Nephron (organoid): ENCODE data around the gene TRIO.

Experiments used
- H3K27ac Mint-ChIP-seq, 3 experiments: 2 replicates each; pipeline ENCODE4 v1.8.0; 2020; ENCODE audit warnings: mixed read lengths in 3 of 3, mild to moderate bottlenecking in 2 of 3, moderate library complexity in 1 of 3
- H3K27me3 Mint-ChIP-seq: 2 replicates; pipeline ENCODE4 v1.8.0; 2021; ENCODE audit warnings: low read depth, mild to moderate bottlenecking, moderate library complexity, mixed read lengths
- H3K36me3 Mint-ChIP-seq: 2 replicates; pipeline ENCODE4 v1.8.0; 2020; ENCODE audit warnings: low read depth, mixed read lengths
- H3K4me1 Mint-ChIP-seq: 2 replicates; pipeline ENCODE4 v1.8.0; 2020; ENCODE audit warnings: mixed read lengths
- H3K4me3 Mint-ChIP-seq, 3 experiments: 2 replicates each; pipeline ENCODE4 v1.8.0; 2020; ENCODE audit warnings: mild to moderate bottlenecking in 3 of 3, mixed read lengths in 3 of 3, moderate library complexity in 2 of 3
- H3K9me3 Mint-ChIP-seq: 2 replicates; pipeline ENCODE4 v1.8.0; 2020; ENCODE audit warnings: mixed read lengths
- TF ChIP-seq, protein P1 (sequence below), 3 experiments: fragments of 200-600 bp; sonication (generic); IDR thresholded peaks; one replicate each; pipeline ENCODE4 v1.5.0; 2021; ENCODE audit warnings: antibody characterized with exemption in 3 of 3; ENCODE audit not compliant: unreplicated experiment in 3 of 3

Gene TRIO

GRCh38 chr5:14168144-14168792 is 25.1 kb downstream of the TRIO start:
- H3K4me1 Mint-ChIP-seq: peaks cover 69% of the 10 kb centered on the region
- peaks cover 7% of the 10 kb centered on the region for H3K9me3 Mint-ChIP-seq
- H3K4me3 Mint-ChIP-seq: no peak overlapping the region
- peak overlapping the region in 2 of 3 experiments; percentile 7 to 64 for H3K27ac Mint-ChIP-seq
- TF ChIP-seq, protein P1, sequence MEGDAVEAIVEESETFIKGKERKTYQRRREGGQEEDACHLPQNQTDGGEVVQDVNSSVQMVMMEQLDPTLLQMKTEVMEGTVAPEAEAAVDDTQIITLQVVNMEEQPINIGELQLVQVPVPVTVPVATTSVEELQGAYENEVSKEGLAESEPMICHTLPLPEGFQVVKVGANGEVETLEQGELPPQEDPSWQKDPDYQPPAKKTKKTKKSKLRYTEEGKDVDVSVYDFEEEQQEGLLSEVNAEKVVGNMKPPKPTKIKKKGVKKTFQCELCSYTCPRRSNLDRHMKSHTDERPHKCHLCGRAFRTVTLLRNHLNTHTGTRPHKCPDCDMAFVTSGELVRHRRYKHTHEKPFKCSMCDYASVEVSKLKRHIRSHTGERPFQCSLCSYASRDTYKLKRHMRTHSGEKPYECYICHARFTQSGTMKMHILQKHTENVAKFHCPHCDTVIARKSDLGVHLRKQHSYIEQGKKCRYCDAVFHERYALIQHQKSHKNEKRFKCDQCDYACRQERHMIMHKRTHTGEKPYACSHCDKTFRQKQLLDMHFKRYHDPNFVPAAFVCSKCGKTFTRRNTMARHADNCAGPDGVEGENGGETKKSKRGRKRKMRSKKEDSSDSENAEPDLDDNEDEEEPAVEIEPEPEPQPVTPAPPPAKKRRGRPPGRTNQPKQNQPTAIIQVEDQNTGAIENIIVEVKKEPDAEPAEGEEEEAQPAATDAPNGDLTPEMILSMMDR (IDR thresholded peaks at IDR 0.05; ENCODE audit: unreplicated experiment in 3 of 3): no peak
- H3K36me3 Mint-ChIP-seq: peaks cover 28% of the 10 kb centered on the region
- no peaks in the 10 kb centered on the region for H3K27me3 Mint-ChIP-seq

GRCh38 chr5:14168793-14169262 is 25.7 kb downstream of the TRIO start:
- TF ChIP-seq, protein P1 (IDR thresholded peaks at IDR 0.05; ENCODE audit: unreplicated experiment in 3 of 3): no peak
- Mint-ChIP-seq H3K4me3 (no peak overlapping the region), H3K4me1 (peaks cover 74% of the 10 kb centered on the region), H3K27ac (peak overlapping the region in 1 of 3 experiments; percentile 7), H3K36me3 (peaks cover 26% of the 10 kb centered on the region), H3K9me3 (peaks cover 6% of the 10 kb centered on the region), H3K27me3 (no peaks in the 10 kb centered on the region)

DNA sequence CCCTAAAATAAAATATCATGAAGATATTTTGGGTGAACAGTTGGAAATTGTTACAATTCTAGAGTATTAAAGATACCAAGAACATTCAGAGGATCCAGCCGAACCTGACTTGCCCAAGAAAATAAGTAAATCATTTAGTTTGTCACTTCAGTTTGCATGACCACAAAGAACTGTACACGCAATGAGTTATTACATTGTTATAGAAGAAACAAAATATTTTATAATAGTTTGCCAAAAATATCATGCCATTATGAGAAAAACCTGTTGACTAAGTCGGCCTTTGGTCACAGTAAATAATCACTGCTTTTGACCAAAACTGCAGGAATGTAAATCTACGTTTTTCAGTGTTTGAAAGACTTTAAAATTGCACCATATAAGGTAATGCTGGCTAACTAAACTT is 27.9 kb downstream of the TRIO start:
- Mint-ChIP-seq H3K4me1 (peaks cover 83% of the 10 kb centered on the region), H3K27ac (peak overlapping the region in 1 of 3 experiments; percentile 45), H3K27me3 (no peaks in the 10 kb centered on the region), H3K4me3 (no peak overlapping the region), H3K36me3 (peaks cover 5% of the 10 kb centered on the region), H3K9me3 (no peaks in the 10 kb centered on the region)
- TF ChIP-seq, protein P1 (IDR thresholded peaks at IDR 0.05; ENCODE audit: unreplicated experiment in 3 of 3): no peak

DNA sequence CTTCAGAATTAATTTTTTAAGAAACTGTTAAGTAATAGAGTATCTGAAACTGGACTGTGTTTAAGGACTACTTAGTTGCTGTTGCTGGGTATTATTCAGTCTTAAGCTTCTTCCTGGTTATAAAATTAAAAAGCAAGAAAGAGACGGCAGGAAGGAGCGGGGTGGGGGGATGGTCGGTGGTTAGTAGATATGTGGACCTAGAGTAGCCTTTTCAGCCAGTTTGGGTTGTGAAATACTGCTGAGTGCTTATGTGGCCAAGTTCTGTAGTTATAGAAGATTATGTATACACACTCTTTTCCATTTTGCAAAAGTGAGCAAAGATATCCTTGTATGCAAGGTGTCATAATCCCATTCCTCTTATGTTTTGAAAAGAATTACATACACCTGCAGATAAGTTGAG is 28.5 kb downstream of the TRIO start:
- H3K27me3 Mint-ChIP-seq: no peaks in the 10 kb centered on the region
- H3K4me1 Mint-ChIP-seq: peaks cover 77% of the 10 kb centered on the region
- H3K27ac Mint-ChIP-seq: peak overlapping the region in 2 of 3 experiments; percentile 7 to 45
- H3K4me3 Mint-ChIP-seq: peak overlapping the region in 1 of 3 experiments; percentile 5
- H3K36me3 Mint-ChIP-seq: no peaks in the 10 kb centered on the region
- no peaks in the 10 kb centered on the region for H3K9me3 Mint-ChIP-seq
- TF ChIP-seq, protein P1 (IDR thresholded peaks at IDR 0.05; ENCODE audit: unreplicated experiment in 3 of 3): no peak

DNA sequence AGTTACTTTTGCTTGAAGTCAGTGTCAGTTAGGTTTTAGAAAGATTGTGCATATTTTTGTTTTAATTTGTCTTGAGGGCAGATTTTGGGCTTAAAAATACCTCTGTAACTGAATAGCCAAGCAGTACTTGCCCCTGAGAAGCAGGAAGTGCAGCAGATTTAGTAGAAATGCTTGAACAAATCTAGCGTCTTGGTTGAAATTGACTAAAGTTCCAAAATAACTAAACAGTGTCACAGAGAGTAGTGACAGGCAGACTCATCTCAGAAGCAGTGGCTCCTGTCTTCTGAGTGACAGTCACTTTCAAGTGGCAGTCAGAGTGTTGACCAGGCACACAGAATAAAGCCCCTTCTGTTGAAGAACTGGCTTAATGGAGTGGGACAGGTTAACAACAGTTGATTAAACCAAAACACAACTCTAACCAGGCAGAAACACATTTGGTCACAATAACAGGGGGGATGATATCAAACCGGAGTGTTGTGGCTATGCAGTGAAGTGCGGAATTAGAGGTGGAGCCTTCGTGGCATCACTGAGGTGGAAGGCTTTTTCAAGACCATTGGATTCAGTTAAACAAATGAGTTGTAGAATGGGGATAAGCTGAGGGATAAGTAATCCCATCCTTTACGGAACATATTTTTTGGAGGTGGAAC is 29.1 kb downstream of the TRIO start:
- no peaks in the 10 kb centered on the region for H3K27me3 Mint-ChIP-seq
- peaks cover 74% of the 10 kb centered on the region for H3K4me1 Mint-ChIP-seq
- peak overlapping the region; percentile 41 to 73 (median 45) for H3K27ac Mint-ChIP-seq
- no peak overlapping the region for H3K4me3 Mint-ChIP-seq
- TF ChIP-seq, protein P1 (IDR thresholded peaks at IDR 0.05; ENCODE audit: unreplicated experiment in 3 of 3): no peak
- no peaks in the 10 kb centered on the region for H3K9me3 Mint-ChIP-seq
- no peaks in the 10 kb centered on the region for H3K36me3 Mint-ChIP-seq
